Mesenchymal stem cell (in vitro differentiated cells and primary cell): ENCODE data around the gene MATN1.
A peak's percentile ranks its signal among the peaks of the same experiment; 100 is the strongest.

Experiments
- DNase-seq: peaks from one replicate; pipeline ENCODE4 v3.0.0-alpha.2; 2013
- H2AFZ ChIP-seq: one replicate; pipeline ENCODE4 v1.6.1; 2013; ENCODE audit warnings: low read depth, mild to moderate bottlenecking, control low read depth, inconsistent platforms, low read length, moderate library complexity
- H2AK5ac ChIP-seq: 2 replicates; pipeline ENCODE4 v1.6.1; 2013; ENCODE audit warnings: low read length, moderate library complexity, mild to moderate bottlenecking, inconsistent platforms; ENCODE audit not compliant: severe bottlenecking
- H2BK120ac ChIP-seq: one replicate; pipeline ENCODE4 v1.6.1; 2013; ENCODE audit warnings: low read depth, mild to moderate bottlenecking, inconsistent platforms, low read length, moderate library complexity
- H2BK12ac ChIP-seq, 2 experiments: one replicate each; pipeline ENCODE4 v1.6.1; 2013; ENCODE audit warnings: inconsistent platforms in 2 of 2, low read length in 2 of 2, mild to moderate bottlenecking in 2 of 2, moderate library complexity in 2 of 2, control low read depth in 1 of 2
- H2BK15ac ChIP-seq: one replicate; pipeline ENCODE4 v1.6.1; 2013; ENCODE audit warnings: mild to moderate bottlenecking, low read depth, inconsistent platforms; ENCODE audit not compliant: poor library complexity, severe bottlenecking
- H2BK5ac ChIP-seq: 2 replicates; pipeline ENCODE4 v1.6.1; 2013; ENCODE audit warnings: low read depth, mild to moderate bottlenecking, low read length, control low read depth, inconsistent platforms; ENCODE audit not compliant: poor library complexity, severe bottlenecking
- H3K14ac ChIP-seq, 2 experiments: one replicate each; pipeline ENCODE4 v1.6.1; 2013; ENCODE audit warnings: inconsistent platforms in 2 of 2, low read length in 2 of 2, control low read depth in 1 of 2, mild to moderate bottlenecking in 1 of 2, moderate library complexity in 1 of 2
- H3K18ac ChIP-seq, 2 experiments: one replicate each; pipeline ENCODE4 v1.6.1; 2013; ENCODE audit warnings: inconsistent platforms in 2 of 2, low read length in 2 of 2, control low read depth in 1 of 2, low read depth in 1 of 2, mild to moderate bottlenecking in 1 of 2
- H3K23ac ChIP-seq, 2 experiments: one replicate each; pipeline ENCODE4 v1.6.1; 2013; ENCODE audit warnings: inconsistent platforms in 2 of 2, low read length in 2 of 2, mild to moderate bottlenecking in 2 of 2, moderate library complexity in 2 of 2, control low read depth in 1 of 2
- H3K27ac ChIP-seq: 2 replicates; pipeline ENCODE4 v1.5.1; 2013; ENCODE audit warnings: mild to moderate bottlenecking, moderate library complexity, low read length, control low read depth, inconsistent platforms; ENCODE audit not compliant: poor library complexity, severe bottlenecking
- H3K27me3 ChIP-seq, 2 experiments: 2 replicates each; pipeline versions ENCODE4 v1.6.1 to v1.7.0; 2013; ENCODE audit warnings: low read length in 2 of 2, mild to moderate bottlenecking in 2 of 2, moderate library complexity in 2 of 2, control low read depth in 1 of 2, inconsistent platforms in 1 of 2; ENCODE audit not compliant: control insufficient read depth in 1 of 2, insufficient read depth in 1 of 2
- H3K36me3 ChIP-seq, 2 experiments: 2 replicates each; pipeline versions ENCODE4 v1.6.1 to v1.7.0; 2013; ENCODE audit warnings: low read length in 2 of 2, control low read depth in 1 of 2, inconsistent platforms in 1 of 2, low read depth in 1 of 2, mild to moderate bottlenecking in 1 of 2; ENCODE audit not compliant: insufficient read depth in 2 of 2, control insufficient read depth in 1 of 2
- H3K4ac ChIP-seq, 2 experiments: one replicate each; pipeline ENCODE4 v1.6.1; 2013; ENCODE audit warnings: inconsistent platforms in 2 of 2, low read length in 2 of 2, mild to moderate bottlenecking in 2 of 2, moderate library complexity in 2 of 2, control low read depth in 1 of 2, low read depth in 1 of 2
- H3K4me1 ChIP-seq: 2 replicates; pipeline ENCODE4 v1.6.1; 2013; ENCODE audit warnings: low read depth, low read length, control low read depth; ENCODE audit not compliant: control insufficient read depth, insufficient read depth
- H3K4me2 ChIP-seq: 2 replicates; pipeline ENCODE4 v1.6.1; 2013; ENCODE audit warnings: low read length, mild to moderate bottlenecking, inconsistent platforms; ENCODE audit not compliant: poor library complexity, severe bottlenecking
- H3K4me3 ChIP-seq, 2 experiments: 2 replicates each; pipeline versions ENCODE4 v1.5.1 to v1.7.0; 2013; ENCODE audit warnings: low read length in 2 of 2, mild to moderate bottlenecking in 2 of 2, control low read depth in 1 of 2, low read depth in 1 of 2; ENCODE audit not compliant: insufficient read depth in 1 of 2
- H3K79me1 ChIP-seq: replicated peaks from 2 replicates; pipeline ENCODE4 v1.6.1; 2013; ENCODE audit warnings: mild to moderate bottlenecking, control low read depth, low read length, inconsistent platforms; ENCODE audit not compliant: poor library complexity, severe bottlenecking
- H3K9ac ChIP-seq: 2 replicates; pipeline ENCODE4 v1.7.0; 2013; ENCODE audit warnings: mild to moderate bottlenecking, low read length, moderate library complexity
- H3K9me3 ChIP-seq: 2 replicates; pipeline ENCODE4 v1.7.0; 2013; ENCODE audit warnings: mild to moderate bottlenecking, low read length; ENCODE audit not compliant: control insufficient read depth
- H4K8ac ChIP-seq: one replicate; pipeline ENCODE4 v1.6.1; 2013; ENCODE audit warnings: inconsistent platforms, mild to moderate bottlenecking, low read length, moderate library complexity
- H4K91ac ChIP-seq: one replicate; pipeline ENCODE4 v1.6.1; 2013; ENCODE audit warnings: mild to moderate bottlenecking, low read length, inconsistent platforms
- WGBS: methylation state at CpG from one replicate; pipeline ENCODE4 v1.1.7; 2013; ENCODE audit warnings: mixed read lengths; 5-methylcytosine and 5-hydroxymethylcytosine counted together

Gene MATN1

DNA sequence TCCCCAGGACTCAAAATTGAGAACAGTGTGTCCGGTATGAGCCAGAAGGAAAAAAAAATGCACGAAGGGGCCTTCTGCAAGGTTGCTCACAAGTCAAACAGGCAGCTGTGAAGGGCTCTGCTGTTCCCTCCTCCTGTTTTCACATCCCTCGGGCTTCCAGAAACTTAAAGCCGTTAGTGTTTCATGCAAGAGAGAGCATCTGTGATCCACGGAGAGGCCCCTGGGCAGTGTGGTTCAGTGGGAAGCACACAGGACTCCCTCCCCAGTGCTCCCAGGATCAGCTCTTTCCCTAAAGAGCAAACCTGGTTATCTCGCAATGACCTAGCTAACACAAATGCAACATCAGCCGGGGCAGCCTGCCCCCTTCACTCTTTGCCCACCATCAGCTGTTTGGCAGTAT lies 2.9 kb upstream of the MATN1 start:
- Histone ChIP-seq H3K4me1 (peaks cover 51% of the 10 kb centered on the region), H4K91ac (no peak overlapping the region), H3K9ac (no peak overlapping the region), H2AK5ac (no peak overlapping the region), H3K27ac (no peak overlapping the region), H3K4me2 (no peak overlapping the region), H3K9me3 (no peaks in the 10 kb centered on the region), H3K23ac (no peak overlapping the region), H2AFZ (no peak overlapping the region), H2BK12ac (no peak overlapping the region), H4K8ac (peak overlapping the region; percentile 16), H2BK15ac (no peak overlapping the region), H3K4me3 (no peak overlapping the region), H3K36me3 (peaks cover 10 to 21% of the 10 kb centered on the region in 2 experiments), H3K14ac (no peak overlapping the region), H2BK120ac (no peak overlapping the region), H3K18ac (no peak overlapping the region), H3K4ac (no peak overlapping the region), H3K79me1 (no peaks in the 10 kb centered on the region), H2BK5ac (no peak overlapping the region), H3K27me3 (peaks cover 0 to 20% of the 10 kb centered on the region in 2 experiments)
- 65% methylated on average over 7 of the region's 7 CpGs for WGBS
- no peak for DNase-seq

DNA sequence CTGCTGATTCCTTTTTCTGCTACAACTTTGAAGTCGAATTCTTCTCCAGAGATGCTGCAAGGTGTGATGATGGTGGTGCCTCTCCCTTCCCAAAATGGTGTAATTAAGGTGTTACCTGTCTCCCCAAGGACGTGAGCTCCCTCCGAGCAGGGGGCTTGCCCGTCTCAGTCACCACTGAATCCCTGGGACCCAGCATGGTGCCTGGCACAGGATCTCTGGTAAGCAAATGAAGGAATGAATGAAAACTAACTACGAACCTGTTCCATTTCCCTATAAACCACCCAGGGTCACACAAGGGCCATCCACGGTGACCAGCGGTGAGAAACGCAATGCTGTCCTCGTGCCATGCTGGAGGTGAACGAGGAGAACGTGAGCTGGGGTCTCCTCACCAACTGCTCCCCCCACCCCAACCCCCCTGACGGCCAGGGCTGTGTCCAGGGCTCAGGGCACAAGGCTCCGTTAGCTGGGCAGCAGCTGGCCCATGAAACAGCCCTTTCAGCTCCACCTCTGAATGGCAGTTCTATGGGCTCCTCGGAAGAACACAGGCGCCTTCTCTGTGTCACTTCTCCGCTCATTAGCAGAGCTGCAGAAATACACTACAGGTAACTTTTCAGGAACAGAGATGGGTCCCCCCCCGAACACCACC lies 2.2 kb upstream of the MATN1 start:
- Histone ChIP-seq H2BK120ac (no peak overlapping the region), H3K23ac (no peak overlapping the region), H3K36me3 (peaks cover 10 to 21% of the 10 kb centered on the region in 2 experiments), H3K9me3 (no peaks in the 10 kb centered on the region), H2AFZ (no peak overlapping the region), H2BK15ac (no peak overlapping the region), H3K79me1 (no peaks in the 10 kb centered on the region), H3K4ac (no peak overlapping the region), H3K27me3 (peaks cover 0 to 13% of the 10 kb centered on the region in 2 experiments), H4K91ac (no peak overlapping the region), H2BK5ac (no peak overlapping the region), H2BK12ac (no peak overlapping the region), H4K8ac (no peak overlapping the region), H3K4me2 (no peak overlapping the region), H3K4me1 (peaks cover 47% of the 10 kb centered on the region), H2AK5ac (no peak overlapping the region), H3K18ac (no peak overlapping the region), H3K27ac (no peak overlapping the region), H3K14ac (no peak overlapping the region), H3K4me3 (no peak overlapping the region), H3K9ac (no peak overlapping the region)
- WGBS = 92% methylated on average over 16 of the region's 17 CpGs
- DNase-seq = no peak

DNA sequence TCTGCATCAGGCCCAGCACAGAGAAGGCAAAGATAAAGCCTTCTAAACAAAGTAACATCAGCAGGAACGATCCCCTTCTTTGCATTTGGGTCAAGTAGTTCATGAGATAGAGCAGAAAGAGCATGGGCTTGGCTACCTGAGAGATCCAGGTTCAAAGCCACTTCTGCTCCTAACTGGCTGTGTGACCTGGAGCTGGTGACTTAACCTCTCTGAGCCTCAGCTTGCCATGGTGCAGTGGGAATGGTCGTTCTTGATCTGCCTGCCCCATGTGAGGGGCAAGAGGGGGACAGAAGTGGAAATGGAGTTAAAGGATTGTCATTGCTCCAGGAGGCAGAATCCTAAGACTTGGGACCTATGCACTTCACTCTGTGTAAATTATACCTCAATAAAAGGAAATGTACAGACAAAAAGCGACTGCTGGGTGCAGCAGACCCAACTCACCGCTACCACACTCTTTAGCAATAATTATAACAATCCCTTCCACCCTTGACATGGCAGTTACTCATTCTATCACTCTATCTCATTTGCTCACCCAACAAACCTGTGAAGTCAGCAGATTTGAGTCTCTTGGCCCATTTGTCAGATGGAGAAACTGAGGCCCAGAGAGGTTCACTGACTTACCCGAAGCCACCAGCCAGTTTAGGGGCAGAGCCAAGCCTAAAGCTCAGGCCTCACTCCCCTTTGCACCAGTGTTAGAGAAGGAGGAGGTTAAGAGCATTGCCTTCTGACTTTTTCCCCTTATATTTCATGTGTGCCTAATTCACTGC lies 1.5 kb upstream of the MATN1 start:
- H4K91ac ChIP-seq = no peak overlapping the region
- no peak overlapping the region for H2BK120ac ChIP-seq
- H2BK12ac ChIP-seq = no peak overlapping the region
- H3K9me3 ChIP-seq = no peaks in the 10 kb centered on the region
- DNase-seq = no peak
- no peak overlapping the region for H3K27ac ChIP-seq
- WGBS = 88% methylated on average over 4 of the region's 5 CpGs
- no peak overlapping the region for H3K23ac ChIP-seq
- H3K4ac ChIP-seq = no peak overlapping the region
- H2AFZ ChIP-seq = no peak overlapping the region
- no peak overlapping the region for H2AK5ac ChIP-seq
- no peak overlapping the region for H2BK5ac ChIP-seq
- H2BK15ac ChIP-seq = no peak overlapping the region
- no peak overlapping the region for H3K4me3 ChIP-seq
- H4K8ac ChIP-seq = no peak overlapping the region
- H3K4me1 ChIP-seq = peaks cover 39% of the 10 kb centered on the region
- H3K18ac ChIP-seq = no peak overlapping the region
- no peak overlapping the region for H3K9ac ChIP-seq
- no peak overlapping the region for H3K4me2 ChIP-seq
- H3K14ac ChIP-seq = no peak overlapping the region
- H3K79me1 ChIP-seq = peaks cover 3% of the 10 kb centered on the region
- H3K27me3 ChIP-seq = peaks cover 0 to 6% of the 10 kb centered on the region in 2 experiments
- peaks cover 10 to 21% of the 10 kb centered on the region in 2 experiments for H3K36me3 ChIP-seq

DNA sequence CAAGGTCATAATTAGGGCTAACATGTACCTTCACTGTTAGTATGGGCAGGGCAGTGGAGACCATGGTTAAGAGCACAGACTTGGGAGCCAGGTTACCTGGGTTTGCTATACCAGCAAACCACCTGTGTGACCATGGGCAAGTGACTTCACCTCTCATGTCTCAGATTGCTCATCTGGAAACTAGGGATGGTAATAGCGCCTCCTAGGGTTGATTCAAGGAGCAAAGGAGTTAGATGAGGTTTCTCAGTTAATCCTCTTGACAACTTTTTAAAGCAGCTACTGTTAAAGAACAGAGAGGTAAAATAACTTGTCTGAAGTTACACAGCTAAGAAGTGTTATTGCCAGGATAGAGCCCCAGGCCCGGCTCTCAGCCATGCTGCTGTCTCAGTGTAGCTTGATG lies 790 bp upstream of the MATN1 start:
- no peak overlapping the region for H3K4ac ChIP-seq
- H2BK15ac ChIP-seq = no peak overlapping the region
- H2AFZ ChIP-seq = no peak overlapping the region
- DNase-seq = no peak
- H4K8ac ChIP-seq = no peak overlapping the region
- no peak overlapping the region for H2BK120ac ChIP-seq
- peaks cover 38% of the 10 kb centered on the region for H3K4me1 ChIP-seq
- peaks cover 10 to 21% of the 10 kb centered on the region in 2 experiments for H3K36me3 ChIP-seq
- 94% methylated on average over 1 of the region's 2 CpGs for WGBS
- no peak overlapping the region for H2BK12ac ChIP-seq
- no peak overlapping the region for H3K27ac ChIP-seq
- peaks cover 0 to 1% of the 10 kb centered on the region in 2 experiments for H3K27me3 ChIP-seq
- no peak overlapping the region for H4K91ac ChIP-seq
- no peak overlapping the region for H3K18ac ChIP-seq
- H2BK5ac ChIP-seq = no peak overlapping the region
- H3K9me3 ChIP-seq = no peaks in the 10 kb centered on the region
- H3K4me2 ChIP-seq = no peak overlapping the region
- H3K4me3 ChIP-seq = no peak overlapping the region
- H3K23ac ChIP-seq = no peak overlapping the region
- no peak overlapping the region for H2AK5ac ChIP-seq
- no peak overlapping the region for H3K14ac ChIP-seq
- H3K79me1 ChIP-seq = peaks cover 6% of the 10 kb centered on the region
- no peak overlapping the region for H3K9ac ChIP-seq
